Panc1 (cell line): ENCODE results near the gene RAB40B.

Experiments
- CTCF ChIP-seq: fragments of 450-650 bp; IDR thresholded peaks from 2 replicates; pipeline ENCODE4 v1.5.1; 2017; ENCODE audit warnings: mild to moderate bottlenecking
- POLR2AphosphoS5 ChIP-seq: IDR thresholded peaks from 2 replicates; pipeline ENCODE4 v1.6.1; 2012; ENCODE audit warnings: mild to moderate bottlenecking, low read depth, low read length, moderate library complexity
- TCF7L2 ChIP-seq: IDR thresholded peaks from 2 replicates; pipeline ENCODE4 v1.6.1; 2011; ENCODE audit warnings: mild to moderate bottlenecking, low read depth, low read length, inconsistent platforms
- TF ChIP-seq, protein P1 (sequence below), 2 experiments: IDR thresholded peaks; 2 replicates each; pipeline ENCODE4 v1.6.1; 2011 to 2012; ENCODE audit warnings: low read depth in 2 of 2, control low read depth in 1 of 2, low read length in 1 of 2, mild to moderate bottlenecking in 1 of 2, moderate library complexity in 1 of 2; ENCODE audit not compliant: insufficient read depth in 1 of 2

GRCh38 chr17:82648742-82649331 is 49.7 kb downstream of the RAB40B start:
- no peak for TF ChIP-seq POLR2AphosphoS5
- TF ChIP-seq CTCF = no peak
- TF ChIP-seq, protein P1, sequence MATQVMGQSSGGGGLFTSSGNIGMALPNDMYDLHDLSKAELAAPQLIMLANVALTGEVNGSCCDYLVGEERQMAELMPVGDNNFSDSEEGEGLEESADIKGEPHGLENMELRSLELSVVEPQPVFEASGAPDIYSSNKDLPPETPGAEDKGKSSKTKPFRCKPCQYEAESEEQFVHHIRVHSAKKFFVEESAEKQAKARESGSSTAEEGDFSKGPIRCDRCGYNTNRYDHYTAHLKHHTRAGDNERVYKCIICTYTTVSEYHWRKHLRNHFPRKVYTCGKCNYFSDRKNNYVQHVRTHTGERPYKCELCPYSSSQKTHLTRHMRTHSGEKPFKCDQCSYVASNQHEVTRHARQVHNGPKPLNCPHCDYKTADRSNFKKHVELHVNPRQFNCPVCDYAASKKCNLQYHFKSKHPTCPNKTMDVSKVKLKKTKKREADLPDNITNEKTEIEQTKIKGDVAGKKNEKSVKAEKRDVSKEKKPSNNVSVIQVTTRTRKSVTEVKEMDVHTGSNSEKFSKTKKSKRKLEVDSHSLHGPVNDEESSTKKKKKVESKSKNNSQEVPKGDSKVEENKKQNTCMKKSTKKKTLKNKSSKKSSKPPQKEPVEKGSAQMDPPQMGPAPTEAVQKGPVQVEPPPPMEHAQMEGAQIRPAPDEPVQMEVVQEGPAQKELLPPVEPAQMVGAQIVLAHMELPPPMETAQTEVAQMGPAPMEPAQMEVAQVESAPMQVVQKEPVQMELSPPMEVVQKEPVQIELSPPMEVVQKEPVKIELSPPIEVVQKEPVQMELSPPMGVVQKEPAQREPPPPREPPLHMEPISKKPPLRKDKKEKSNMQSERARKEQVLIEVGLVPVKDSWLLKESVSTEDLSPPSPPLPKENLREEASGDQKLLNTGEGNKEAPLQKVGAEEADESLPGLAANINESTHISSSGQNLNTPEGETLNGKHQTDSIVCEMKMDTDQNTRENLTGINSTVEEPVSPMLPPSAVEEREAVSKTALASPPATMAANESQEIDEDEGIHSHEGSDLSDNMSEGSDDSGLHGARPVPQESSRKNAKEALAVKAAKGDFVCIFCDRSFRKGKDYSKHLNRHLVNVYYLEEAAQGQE (IDR thresholded peaks at IDR 0.05; ENCODE audit: insufficient read depth in 1 of 2, low read depth in 2 of 2, low read length in 1 of 2) = no peak
- TF ChIP-seq TCF7L2 = no peak
